NCI-H2029 treated with DMSO at 0.1 percent for 48 hours (cell line): ENCODE results near the gene ETV1.

Experiments used
- DNase-seq: peaks from one replicate; lab custom pipeline; 2025; lab: John Stamatoyannopoulos, UW

The ETV1 gene

DNA sequence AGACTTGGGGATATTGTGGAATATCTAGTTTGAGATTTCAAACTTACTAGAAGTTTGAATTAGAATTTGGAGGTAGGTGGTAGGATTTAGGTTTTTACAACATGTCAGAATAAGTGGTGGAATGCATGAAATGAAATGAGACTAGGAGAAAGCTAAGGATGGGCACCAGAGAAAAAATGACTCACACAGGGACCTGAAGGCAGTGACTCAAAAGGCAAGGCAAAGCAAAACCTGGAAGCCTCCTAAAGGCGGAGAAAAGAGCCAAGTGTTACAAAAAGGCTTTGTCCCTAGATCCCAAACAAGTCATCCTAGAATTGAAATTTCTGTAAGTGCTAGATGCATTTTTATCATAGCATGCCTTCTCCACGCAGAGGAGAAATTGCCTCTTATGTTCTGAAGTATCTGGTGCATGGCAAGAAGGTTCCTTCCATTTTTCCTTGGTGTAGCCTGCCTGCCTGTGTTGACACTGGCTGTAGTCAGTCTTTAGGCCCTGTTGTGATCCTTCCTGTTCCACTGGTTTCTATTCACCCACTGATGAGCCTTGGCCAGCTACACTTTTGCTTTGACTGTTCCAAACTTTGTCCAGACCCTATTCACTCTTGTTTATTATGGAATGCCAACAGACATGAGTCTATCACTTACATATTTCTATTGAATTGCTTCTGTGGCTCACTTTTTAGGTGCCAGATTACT is 109.3 kb downstream of the ETV1 start:
- no peak for DNase-seq

- DNase-seq = no peak
Measured at GRCh38 chr7:13879143-13879542, 110.3 kb downstream of the ETV1 start.

- no peak for DNase-seq
Measured at GRCh38 chr7:13878154-13878553, 111.3 kb downstream of the ETV1 start.

GRCh38 chr7:13875496-13876074 is 113.9 kb downstream of the ETV1 start:
- no peak for DNase-seq

DNA sequence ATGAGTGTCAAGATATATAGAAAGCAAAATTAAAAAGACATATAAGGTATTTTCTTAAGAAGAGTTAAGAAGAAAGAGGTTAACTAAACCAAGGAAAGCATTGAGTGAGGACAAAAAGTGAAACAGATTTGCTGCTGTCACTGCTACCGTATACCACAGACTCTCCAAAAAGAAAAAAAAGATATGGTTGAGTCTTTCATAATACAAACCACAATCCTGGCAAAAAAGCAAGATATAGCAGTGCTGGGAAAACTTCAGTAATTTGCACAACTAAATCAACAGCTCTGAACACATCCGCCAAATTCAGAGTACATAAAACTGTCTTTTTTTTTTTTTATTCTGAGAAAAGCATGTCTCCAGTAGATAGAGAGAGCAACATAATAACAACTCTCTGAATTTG is 114.7 kb downstream of the ETV1 start:
- DNase-seq = no peak

DNA sequence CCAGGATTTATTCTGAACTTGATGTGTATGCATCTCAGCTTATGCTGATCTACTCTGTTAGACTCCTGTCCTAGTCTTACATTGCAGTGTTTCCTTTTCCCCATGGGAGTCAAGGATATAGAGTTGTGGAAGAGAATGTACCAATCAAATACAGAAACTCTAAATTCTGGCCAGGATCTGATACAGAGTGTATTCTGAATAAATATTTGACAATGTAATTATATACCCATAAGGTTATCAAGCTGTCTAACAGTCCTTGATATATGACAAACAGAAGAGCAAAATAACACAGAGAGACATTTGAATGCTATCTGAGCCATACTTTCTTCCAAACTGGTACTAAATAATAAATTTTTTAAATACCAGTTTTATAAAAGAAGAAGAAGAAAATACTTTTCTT is 116.8 kb downstream of the ETV1 start:
- DNase-seq = no peak

DNA sequence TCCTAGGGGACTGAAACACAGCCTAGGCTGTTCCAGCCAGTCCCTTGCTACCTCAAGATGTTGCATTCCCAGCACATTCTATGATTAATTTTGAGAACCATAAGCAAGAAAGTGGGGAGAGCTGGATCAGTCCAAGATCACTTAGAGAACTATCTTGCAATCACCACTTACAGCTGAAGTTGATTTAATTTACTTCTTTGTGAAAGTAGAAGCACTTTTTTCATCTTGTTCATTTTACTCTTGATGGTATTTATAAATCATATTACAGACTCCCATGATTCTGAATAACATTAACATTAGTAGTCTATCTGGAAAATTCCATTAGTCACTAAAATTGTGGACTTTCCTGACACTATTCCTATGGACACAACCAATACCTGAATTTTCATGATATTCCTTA is 118.5 kb downstream of the ETV1 start:
- DNase-seq = no peak

- DNase-seq = no peak
Measured at GRCh38 chr7:13860734-13861133, 128.7 kb downstream of the ETV1 start.

GRCh38 chr7:13856012-13856411 is 133.5 kb downstream of the ETV1 start:
- no peak for DNase-seq

- DNase-seq = no peak
Measured at GRCh38 chr7:13852281-13852968, 137.0 kb downstream of the ETV1 start.

DNA sequence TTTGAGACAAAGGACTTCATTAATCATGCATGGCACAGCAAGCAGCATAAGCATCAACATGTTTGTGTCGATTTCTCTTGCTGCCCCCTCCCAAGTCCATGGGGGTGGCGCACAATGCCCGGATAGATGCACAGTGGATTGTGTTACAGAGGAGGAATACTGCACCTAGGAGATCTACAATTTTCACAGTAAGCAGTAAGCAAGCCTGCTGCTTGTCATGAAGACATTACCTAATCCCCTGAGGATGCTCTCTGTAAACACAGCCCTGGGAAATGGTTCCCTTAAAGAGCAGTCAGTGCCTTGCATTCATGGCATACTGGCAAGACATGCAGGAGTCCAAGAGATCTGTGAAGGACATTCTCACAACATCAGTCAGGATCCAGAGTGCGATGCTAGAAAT is 137.7 kb downstream of the ETV1 start:
- no peak for DNase-seq

DNA sequence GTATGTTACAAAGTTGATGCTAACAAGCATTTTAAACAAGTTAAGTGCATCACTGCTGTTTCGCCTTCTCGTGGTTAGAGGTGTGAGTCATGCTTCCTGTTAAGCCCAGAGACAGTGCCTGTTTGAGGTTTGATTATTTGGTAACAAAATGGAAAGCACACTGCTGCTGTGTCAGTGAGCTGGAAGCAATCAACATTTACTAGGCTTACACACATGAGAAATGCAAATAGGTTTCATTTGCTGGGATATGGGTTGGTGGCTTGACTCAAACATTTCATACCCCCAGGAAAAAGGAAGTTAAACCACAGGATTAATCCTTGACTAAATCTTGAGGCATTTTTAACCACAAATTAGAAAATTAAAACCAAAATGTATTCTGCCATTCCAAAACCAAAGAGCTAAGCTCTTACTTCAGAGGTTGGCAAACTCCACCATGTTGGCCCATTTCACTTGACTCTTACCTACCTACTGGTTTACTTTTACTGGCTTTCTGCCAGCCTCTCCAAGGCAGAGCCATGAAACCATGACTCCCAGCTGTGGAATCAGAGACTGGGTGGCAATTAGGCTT is 139.2 kb downstream of the ETV1 start:
- DNase-seq = no peak

DNA sequence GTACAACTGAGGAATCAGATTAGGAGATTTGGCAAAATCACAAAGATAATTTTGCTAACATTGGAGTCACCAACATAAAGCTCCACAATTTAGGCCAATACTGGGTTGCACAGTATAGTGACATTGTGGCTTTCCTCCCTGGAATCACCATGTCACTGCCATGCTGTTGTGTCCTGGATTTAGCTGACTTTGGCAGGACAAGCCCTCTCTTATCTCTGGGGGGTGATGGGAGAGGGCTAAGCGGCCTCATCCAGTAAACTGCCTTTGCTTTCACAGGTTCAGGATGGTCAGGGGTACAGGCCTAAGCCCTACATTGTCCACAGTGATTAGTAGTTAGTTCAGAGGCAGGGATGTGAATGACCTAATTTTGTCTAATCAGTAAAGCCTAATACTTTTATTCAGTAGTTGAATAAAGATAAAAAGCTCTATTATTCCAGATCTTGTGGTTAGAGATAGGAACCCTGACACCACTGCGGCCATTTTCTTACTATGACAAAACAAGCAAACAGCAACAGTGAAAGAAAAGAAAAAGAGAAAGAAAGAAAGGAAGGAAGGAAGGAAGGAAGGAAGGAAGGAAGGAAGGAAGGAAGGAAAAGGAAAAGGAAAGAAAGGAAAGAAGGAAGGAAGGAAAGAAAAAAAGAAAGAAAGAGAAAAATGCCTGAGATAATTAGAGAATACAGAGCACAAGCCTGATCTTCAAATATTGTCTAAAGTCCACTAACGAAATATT is 140.1 kb downstream of the ETV1 start:
- no peak for DNase-seq

DNA sequence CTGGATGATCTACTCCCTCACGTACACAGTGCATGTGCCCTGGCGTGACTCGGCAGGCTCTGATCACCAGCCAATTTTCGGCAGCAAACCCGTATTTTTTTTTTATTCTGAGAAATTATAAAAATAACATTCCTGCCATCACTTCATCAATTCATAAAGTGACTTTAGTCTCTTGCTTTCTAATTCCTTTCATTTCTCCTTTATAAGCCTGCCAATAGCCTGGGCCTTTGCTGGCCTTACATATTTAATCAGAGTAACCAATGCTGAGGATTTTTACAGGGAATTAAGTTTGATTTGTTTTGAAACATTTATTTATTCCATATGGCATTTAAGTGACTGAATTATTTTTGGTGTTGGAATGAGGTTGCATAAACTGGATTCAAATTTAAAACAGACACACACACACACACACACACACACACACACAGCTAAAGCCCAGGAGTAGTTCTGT is 140.8 kb downstream of the ETV1 start:
- no peak for DNase-seq

DNA sequence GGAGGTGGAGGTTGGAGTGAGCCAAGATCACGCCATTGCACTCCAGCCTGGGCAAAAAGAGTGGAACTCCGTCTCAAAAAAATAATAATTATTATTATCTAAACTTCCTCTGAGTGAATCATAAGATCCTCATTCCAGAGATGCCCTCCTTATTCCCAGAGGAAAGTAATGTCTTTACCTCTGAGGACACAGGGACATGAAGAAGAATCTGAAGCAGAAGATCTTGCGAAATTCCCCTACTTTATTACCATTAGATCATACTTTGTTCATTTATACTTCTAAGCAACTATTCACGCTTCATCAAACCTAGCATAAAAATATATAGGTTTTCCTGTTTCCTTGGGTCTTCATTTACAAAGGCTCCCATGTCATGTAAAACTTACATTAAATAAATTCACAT is 143.1 kb downstream of the ETV1 start:
- no peak for DNase-seq

DNA sequence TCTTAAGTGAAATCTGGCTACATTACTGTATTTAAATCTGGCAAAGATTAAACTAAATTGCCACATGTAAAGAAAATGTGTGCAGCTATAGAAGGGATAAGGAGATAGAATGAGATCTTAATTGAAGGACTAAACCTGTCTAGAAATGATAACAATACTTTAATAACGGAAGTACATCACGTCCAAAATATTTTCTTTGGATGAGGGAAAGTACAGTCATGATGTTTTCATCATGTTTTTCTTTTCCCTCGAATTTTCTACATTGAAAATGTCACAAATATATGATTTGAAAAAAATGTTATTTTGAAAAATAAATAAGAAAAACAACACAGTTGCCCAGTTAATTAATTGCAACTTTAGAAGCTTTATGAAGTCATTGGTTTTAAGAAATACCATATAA is 143.9 kb downstream of the ETV1 start:
- no peak for DNase-seq

GRCh38 chr7:13844954-13845353 is 144.5 kb downstream of the ETV1 start:
- DNase-seq = no peak

DNA sequence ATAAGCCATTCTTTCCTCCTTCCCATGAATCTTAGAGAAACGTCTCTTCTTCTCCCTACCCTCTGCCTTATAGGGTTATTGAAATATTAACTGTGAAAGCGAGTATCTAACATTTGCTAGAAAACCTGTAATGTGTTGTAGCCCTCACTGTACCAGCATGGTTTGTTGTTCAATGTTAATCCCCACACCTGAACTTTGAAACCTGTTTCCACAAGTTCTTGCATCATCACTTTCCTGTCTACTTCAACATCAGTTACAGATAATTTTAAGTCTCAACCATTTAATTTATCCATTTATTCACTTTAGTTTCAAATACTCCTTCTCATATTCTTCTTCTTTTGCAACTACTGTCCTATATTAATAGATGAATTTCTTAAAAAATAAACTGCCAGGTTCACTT is 148.2 kb downstream of the ETV1 start:
- DNase-seq = no peak
